ENCODE results near the gene MED9.

DNA sequence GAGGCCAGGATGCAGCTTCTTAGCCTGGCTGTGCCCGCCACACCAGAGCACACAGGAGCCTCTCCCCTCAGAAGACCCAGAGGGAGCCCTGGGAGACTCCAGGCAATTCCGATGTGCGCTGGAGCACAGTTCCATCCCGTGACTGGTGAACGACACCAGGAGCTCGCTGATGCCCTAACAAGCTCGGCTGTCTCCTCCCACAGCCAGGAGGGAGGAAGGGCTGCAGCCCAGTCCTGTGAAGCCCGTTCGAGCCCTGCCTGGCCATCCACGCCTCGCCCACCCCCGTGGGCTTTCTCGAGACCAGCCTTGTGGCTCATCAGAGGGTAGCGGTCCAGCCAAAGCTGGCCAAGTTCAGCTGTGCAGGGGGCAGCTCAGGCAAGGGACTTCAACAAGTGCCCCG lies 41.2 kb downstream of the MED9 start:
- TF ChIP-seq, protein P1, sequence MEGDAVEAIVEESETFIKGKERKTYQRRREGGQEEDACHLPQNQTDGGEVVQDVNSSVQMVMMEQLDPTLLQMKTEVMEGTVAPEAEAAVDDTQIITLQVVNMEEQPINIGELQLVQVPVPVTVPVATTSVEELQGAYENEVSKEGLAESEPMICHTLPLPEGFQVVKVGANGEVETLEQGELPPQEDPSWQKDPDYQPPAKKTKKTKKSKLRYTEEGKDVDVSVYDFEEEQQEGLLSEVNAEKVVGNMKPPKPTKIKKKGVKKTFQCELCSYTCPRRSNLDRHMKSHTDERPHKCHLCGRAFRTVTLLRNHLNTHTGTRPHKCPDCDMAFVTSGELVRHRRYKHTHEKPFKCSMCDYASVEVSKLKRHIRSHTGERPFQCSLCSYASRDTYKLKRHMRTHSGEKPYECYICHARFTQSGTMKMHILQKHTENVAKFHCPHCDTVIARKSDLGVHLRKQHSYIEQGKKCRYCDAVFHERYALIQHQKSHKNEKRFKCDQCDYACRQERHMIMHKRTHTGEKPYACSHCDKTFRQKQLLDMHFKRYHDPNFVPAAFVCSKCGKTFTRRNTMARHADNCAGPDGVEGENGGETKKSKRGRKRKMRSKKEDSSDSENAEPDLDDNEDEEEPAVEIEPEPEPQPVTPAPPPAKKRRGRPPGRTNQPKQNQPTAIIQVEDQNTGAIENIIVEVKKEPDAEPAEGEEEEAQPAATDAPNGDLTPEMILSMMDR (IDR thresholded peaks at IDR 0.05; ENCODE audit: insufficient read depth, low read length, poor library complexity, severe bottlenecking), result no peak
- TF ChIP-seq EZH2phosphoT487 (conservative IDR thresholded peaks at IDR 0.05; ENCODE audit: low read length), result no peak

Measured in SU-DHL-6 (cell line).